GM23338 (cell line): Measurements from ENCODE around the gene SIMC1. TPM values are rescaled to one million over a fixed set of nuclear protein-coding genes. Genes with fewer than 3 reads are reported as not detected.
A peak's percentile ranks its signal among the peaks of the same experiment; 100 is the strongest.

Experiments used
- ATAC-seq: fragments of 200-7000 bp; cut with Tn5 transposase; 3 replicates; pipeline ENCODE4 v1.9.1; 2020
- DNase-seq: peaks from one replicate; pipeline ENCODE4 v3.0.0-alpha.2; 2015; ENCODE audit warnings: low spot score
- H2AFZ ChIP-seq: fragments of 200-600 bp; sonication (generic); 2 replicates; pipeline ENCODE4 v1.8.0; 2016; ENCODE audit warnings: antibody characterized with exemption, mild to moderate bottlenecking, moderate library complexity
- H3F3A ChIP-seq: fragments of 200-600 bp; sonication (generic); replicated peaks from 2 replicates; pipeline ENCODE4 v1.8.0; 2017; ENCODE audit warnings: antibody characterized with exemption, mixed run types, low read depth
- H3K27ac ChIP-seq: fragments of 200-600 bp; sonication (generic); 2 replicates; pipeline ENCODE4 v1.6.1; 2016; ENCODE audit warnings: low read depth
- H3K27me3 ChIP-seq: fragments of 200-600 bp; sonication (generic); 2 replicates; pipeline ENCODE4 v1.8.0; 2016; ENCODE audit warnings: mild to moderate bottlenecking, mixed run types, moderate library complexity; ENCODE audit not compliant: insufficient read depth
- H3K36me3 ChIP-seq: fragments of 200-600 bp; sonication (generic); 2 replicates; pipeline ENCODE4 v1.8.0; 2016; ENCODE audit warnings: mild to moderate bottlenecking; ENCODE audit not compliant: insufficient read depth
- H3K4me1 ChIP-seq: fragments of 200-600 bp; sonication (generic); 2 replicates; pipeline ENCODE4 v1.8.0; 2016; ENCODE audit warnings: mild to moderate bottlenecking, moderate library complexity; ENCODE audit not compliant: insufficient read depth
- H3K4me2 ChIP-seq: fragments of 200-600 bp; sonication (generic); 2 replicates; pipeline ENCODE4 v1.7.1; 2017; ENCODE audit warnings: mixed run types
- H3K4me3 ChIP-seq: fragments of 200-600 bp; sonication (generic); 2 replicates; pipeline ENCODE4 v1.6.1; 2016; ENCODE audit warnings: mixed run types
- H3K79me2 ChIP-seq: fragments of 200-600 bp; sonication (generic); replicated peaks from 2 replicates; pipeline ENCODE4 v1.8.0; 2017; ENCODE audit warnings: mild to moderate bottlenecking; ENCODE audit not compliant: insufficient read depth
- H3K9me2 ChIP-seq: fragments of 200-600 bp; sonication (generic); 2 replicates; pipeline ENCODE4 v1.8.0; 2017; ENCODE audit not compliant: insufficient read depth
- H4K20me1 ChIP-seq: fragments of 200-600 bp; sonication (generic); replicated peaks from 2 replicates; pipeline ENCODE4 v1.8.0; 2017; ENCODE audit warnings: mild to moderate bottlenecking; ENCODE audit not compliant: insufficient read depth
- H3K27ac Mint-ChIP-seq: 2 replicates; pipeline ENCODE4 v1.8.0; 2020; ENCODE audit warnings: inconsistent platforms, mild to moderate bottlenecking, moderate library complexity, mixed read lengths
- H3K27me3 Mint-ChIP-seq: 3 replicates; pipeline ENCODE4 v1.8.0; 2022; ENCODE audit warnings: low read depth, mild to moderate bottlenecking, moderate library complexity, mixed read lengths, inconsistent platforms; ENCODE audit not compliant: insufficient read depth, poor library complexity
- H3K36me3 Mint-ChIP-seq: 3 replicates; pipeline ENCODE4 v1.8.0; 2021; ENCODE audit warnings: low read depth, mild to moderate bottlenecking, inconsistent platforms, moderate library complexity, mixed read lengths
- H3K4me1 Mint-ChIP-seq: 3 replicates; pipeline ENCODE4 v1.8.0; 2020; ENCODE audit warnings: mild to moderate bottlenecking, inconsistent platforms, mixed read lengths
- H3K4me3 Mint-ChIP-seq: 3 replicates; pipeline ENCODE4 v1.8.0; 2021; ENCODE audit warnings: moderate library complexity, mild to moderate bottlenecking, inconsistent platforms, mixed read lengths
- H3K9me3 Mint-ChIP-seq: 3 replicates; pipeline ENCODE4 v1.8.0; 2020; ENCODE audit warnings: moderate library complexity, mild to moderate bottlenecking, inconsistent platforms, mixed read lengths
- CTCF ChIP-seq, 2 experiments: fragments of 200-600 bp in 1 of 2; sonication (generic) in 1 of 2; conservative IDR thresholded peaks; 2 replicates each; pipeline versions ENCODE4 v1.5.1 to v1.6.1; 2016 to 2017; ENCODE audit warnings: antibody characterized with exemption in 2 of 2, low read depth in 2 of 2, mild to moderate bottlenecking in 2 of 2, moderate library complexity in 1 of 2
- EZH2 ChIP-seq: fragments of 200-600 bp; sonication (generic); IDR thresholded peaks from one replicate; pipeline ENCODE4 v1.8.0; 2017; ENCODE audit warnings: antibody characterized with exemption, mild to moderate bottlenecking, low read depth; ENCODE audit not compliant: unreplicated experiment
- JUNB ChIP-seq: IDR thresholded peaks from one replicate; pipeline ENCODE4 v1.6.1; 2016; ENCODE audit warnings: antibody characterized with exemption; ENCODE audit not compliant: unreplicated experiment
- NANOG ChIP-seq: IDR thresholded peaks from 2 replicates; pipeline ENCODE4 v1.6.1; 2016; ENCODE audit warnings: antibody characterized with exemption, borderline replicate concordance
- ZNF114 ChIP-seq: fragments of 250-450 bp; sonication (Bioruptor Pico); IDR thresholded peaks from 2 replicates; pipeline ENCODE4 v1.5.0; 2020; ENCODE audit warnings: mild to moderate bottlenecking, moderate library complexity
- polyA plus RNA-seq: library from polyadenylated mRNA; unstranded; fragments of >200 nt; fragmentation: Nextera tagmentation; extraction: Ambion mirVana; gene quantifications from 2 replicates; pipeline ENCODE4 v1.2.1, GENCODE V29; 2016
- total RNA-seq: library from RNA; depleted of rRNA; stranded (reverse); fragments of >200 nt; shearing (Covaris generic); gene quantifications from 2 replicates; pipeline ENCODE4 v1.2.3, GENCODE V29; 2014
- TF ChIP-seq, protein P1 (sequence below): fragments of 250-450 bp; sonication (Bioruptor Pico); IDR thresholded peaks from 2 replicates; pipeline ENCODE4 v1.5.0; 2020; ENCODE audit warnings: mild to moderate bottlenecking, moderate library complexity

The SIMC1 gene
- total and polyA plus RNA-seq, 2 experiments from 2014 or later = 9.4 to 14.6 TPM

GRCh38 chr5:176355400-176356178, 117.4 kb downstream of the SIMC1 start:
- H3K36me3 Mint-ChIP-seq = peaks cover 71% of the 10 kb centered on the region
- Histone ChIP-seq H3K9me2 (no peaks in the 10 kb centered on the region), H3K4me1 (no peaks in the 10 kb centered on the region; the same call in 1 of the 2 replicates), H2AFZ (no peak overlapping the region), H4K20me1 (peaks cover 34% of the 10 kb centered on the region), H3K4me3 (no peak overlapping the region), H3K36me3 (peaks cover 17% of the 10 kb centered on the region), H3K27ac (no peak overlapping the region), H3F3A (no peaks in the 10 kb centered on the region), H3K79me2 (peaks cover 80% of the 10 kb centered on the region), H3K27me3 (no peaks in the 10 kb centered on the region), H3K4me2 (no peak overlapping the region)
- peaks cover 6% of the 10 kb centered on the region for H3K4me1 Mint-ChIP-seq
- no peaks in the 10 kb centered on the region for H3K9me3 Mint-ChIP-seq
- DNase-seq (peak; percentile 65), ATAC-seq (peak; percentile 88)
- peak; percentile 17 to 30; a peak in 2 of 4 replicates for TF ChIP-seq CTCF (conservative IDR thresholded peaks at IDR 0.05; ENCODE audit: low read depth in 2 of 2)
- TF ChIP-seq ZNF114 (CRISPR knock-in tag) = no peak
- H3K27ac Mint-ChIP-seq = no peak overlapping the region
- peaks cover 4% of the 10 kb centered on the region for H3K27me3 Mint-ChIP-seq
- H3K4me3 Mint-ChIP-seq = no peak overlapping the region

GRCh38 chr5:176356179-176356566, 117.9 kb downstream of the SIMC1 start:
- H4K20me1 ChIP-seq = peaks cover 34% of the 10 kb centered on the region
- Mint-ChIP-seq H3K36me3 (peaks cover 66% of the 10 kb centered on the region), H3K4me3 (no peak overlapping the region), H3K4me1 (peaks cover 6% of the 10 kb centered on the region), H3K27ac (no peak overlapping the region), H3K9me3 (no peaks in the 10 kb centered on the region), H3K27me3 (peaks cover 4% of the 10 kb centered on the region)
- no peak for TF ChIP-seq NANOG
- TF ChIP-seq ZNF114 (CRISPR knock-in tag) = no peak
- TF ChIP-seq EZH2 = no peak
- TF ChIP-seq JUNB = no peak
- TF ChIP-seq, protein P1, sequence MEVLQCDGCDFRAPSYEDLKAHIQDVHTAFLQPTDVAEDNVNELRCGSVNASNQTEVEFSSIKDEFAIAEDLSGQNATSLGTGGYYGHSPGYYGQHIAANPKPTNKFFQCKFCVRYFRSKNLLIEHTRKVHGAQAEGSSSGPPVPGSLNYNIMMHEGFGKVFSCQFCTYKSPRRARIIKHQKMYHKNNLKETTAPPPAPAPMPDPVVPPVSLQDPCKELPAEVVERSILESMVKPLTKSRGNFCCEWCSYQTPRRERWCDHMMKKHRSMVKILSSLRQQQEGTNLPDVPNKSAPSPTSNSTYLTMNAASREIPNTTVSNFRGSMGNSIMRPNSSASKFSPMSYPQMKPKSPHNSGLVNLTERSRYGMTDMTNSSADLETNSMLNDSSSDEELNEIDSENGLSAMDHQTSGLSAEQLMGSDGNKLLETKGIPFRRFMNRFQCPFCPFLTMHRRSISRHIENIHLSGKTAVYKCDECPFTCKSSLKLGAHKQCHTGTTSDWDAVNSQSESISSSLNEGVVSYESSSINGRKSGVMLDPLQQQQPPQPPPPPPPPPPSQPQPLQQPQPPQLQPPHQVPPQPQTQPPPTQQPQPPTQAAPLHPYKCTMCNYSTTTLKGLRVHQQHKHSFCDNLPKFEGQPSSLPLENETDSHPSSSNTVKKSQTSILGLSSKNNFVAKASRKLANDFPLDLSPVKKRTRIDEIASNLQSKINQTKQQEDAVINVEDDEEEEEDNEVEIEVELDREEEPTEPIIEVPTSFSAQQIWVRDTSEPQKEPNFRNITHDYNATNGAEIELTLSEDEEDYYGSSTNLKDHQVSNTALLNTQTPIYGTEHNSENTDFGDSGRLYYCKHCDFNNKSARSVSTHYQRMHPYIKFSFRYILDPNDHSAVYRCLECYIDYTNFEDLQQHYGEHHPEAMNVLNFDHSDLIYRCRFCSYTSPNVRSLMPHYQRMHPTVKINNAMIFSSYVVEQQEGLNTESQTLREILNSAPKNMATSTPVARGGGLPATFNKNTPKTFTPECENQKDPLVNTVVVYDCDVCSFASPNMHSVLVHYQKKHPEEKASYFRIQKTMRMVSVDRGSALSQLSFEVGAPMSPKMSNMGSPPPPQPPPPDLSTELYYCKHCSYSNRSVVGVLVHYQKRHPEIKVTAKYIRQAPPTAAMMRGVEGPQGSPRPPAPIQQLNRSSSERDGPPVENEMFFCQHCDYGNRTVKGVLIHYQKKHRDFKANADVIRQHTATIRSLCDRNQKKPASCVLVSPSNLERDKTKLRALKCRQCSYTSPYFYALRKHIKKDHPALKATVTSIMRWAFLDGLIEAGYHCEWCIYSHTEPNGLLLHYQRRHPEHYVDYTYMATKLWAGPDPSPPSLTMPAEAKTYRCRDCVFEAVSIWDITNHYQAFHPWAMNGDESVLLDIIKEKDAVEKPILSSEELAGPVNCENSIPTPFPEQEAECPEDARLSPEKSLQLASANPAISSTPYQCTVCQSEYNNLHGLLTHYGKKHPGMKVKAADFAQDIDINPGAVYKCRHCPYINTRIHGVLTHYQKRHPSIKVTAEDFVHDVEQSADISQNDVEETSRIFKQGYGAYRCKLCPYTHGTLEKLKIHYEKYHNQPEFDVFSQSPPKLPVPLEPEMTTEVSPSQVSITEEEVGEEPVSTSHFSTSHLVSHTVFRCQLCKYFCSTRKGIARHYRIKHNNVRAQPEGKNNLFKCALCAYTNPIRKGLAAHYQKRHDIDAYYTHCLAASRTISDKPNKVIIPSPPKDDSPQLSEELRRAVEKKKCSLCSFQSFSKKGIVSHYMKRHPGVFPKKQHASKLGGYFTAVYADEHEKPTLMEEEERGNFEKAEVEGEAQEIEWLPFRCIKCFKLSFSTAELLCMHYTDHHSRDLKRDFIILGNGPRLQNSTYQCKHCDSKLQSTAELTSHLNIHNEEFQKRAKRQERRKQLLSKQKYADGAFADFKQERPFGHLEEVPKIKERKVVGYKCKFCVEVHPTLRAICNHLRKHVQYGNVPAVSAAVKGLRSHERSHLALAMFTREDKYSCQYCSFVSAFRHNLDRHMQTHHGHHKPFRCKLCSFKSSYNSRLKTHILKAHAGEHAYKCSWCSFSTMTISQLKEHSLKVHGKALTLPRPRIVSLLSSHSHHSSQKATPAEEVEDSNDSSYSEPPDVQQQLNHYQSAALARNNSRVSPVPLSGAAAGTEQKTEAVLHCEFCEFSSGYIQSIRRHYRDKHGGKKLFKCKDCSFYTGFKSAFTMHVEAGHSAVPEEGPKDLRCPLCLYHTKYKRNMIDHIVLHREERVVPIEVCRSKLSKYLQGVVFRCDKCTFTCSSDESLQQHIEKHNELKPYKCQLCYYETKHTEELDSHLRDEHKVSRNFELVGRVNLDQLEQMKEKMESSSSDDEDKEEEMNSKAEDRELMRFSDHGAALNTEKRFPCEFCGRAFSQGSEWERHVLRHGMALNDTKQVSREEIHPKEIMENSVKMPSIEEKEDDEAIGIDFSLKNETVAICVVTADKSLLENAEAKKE (CRISPR knock-in tag) = no peak
- no peak overlapping the region for H3K4me2 ChIP-seq
- H3K79me2 ChIP-seq = peaks cover 86% of the 10 kb centered on the region
- no peak overlapping the region for H3K27ac ChIP-seq
- H3K4me1 ChIP-seq = no peaks in the 10 kb centered on the region; the same call in 1 of the 2 replicates
- no peaks in the 10 kb centered on the region for H3K9me2 ChIP-seq
- H3K4me3 ChIP-seq = no peak overlapping the region
- ATAC-seq (no peak), DNase-seq (no peak)
- H3K27me3 ChIP-seq = no peaks in the 10 kb centered on the region
- H3F3A ChIP-seq = no peaks in the 10 kb centered on the region
- H3K36me3 ChIP-seq = peaks cover 16% of the 10 kb centered on the region
- no peak overlapping the region for H2AFZ ChIP-seq
